Vagina (tissue), 2 donors: ENCODE results near the gene ANAPC4. TPM values are rescaled to one million over a fixed set of nuclear protein-coding genes. Genes with fewer than 3 reads are reported as not detected.
"Not testable (repeated sequence)": the region's sequence is repeated elsewhere in the genome, so short reads cannot be mapped to it uniquely, and the experiment has no call there.

Experiments
- DNase-seq, 2 donors: peaks; one replicate each; pipeline ENCODE4 v3.0.0-alpha.2; 2017; ENCODE audit errors: extremely low spot score in 2 of 2
- H3K27ac ChIP-seq: fragments of 200-600 bp; sonication (generic); one replicate; pipeline ENCODE4 v1.5.1; 2019
- H3K27me3 ChIP-seq: fragments of 200-600 bp; sonication (generic); one replicate; pipeline ENCODE4 v1.5.1; 2019
- H3K36me3 ChIP-seq, 2 donors: fragments of 200-600 bp; sonication (generic); one replicate each; pipeline ENCODE4 v1.5.1; 2017 to 2019
- H3K4me1 ChIP-seq: fragments of 200-600 bp; sonication (generic); one replicate; pipeline ENCODE4 v1.5.1; 2019
- H3K4me3 ChIP-seq, 2 donors: fragments of 200-600 bp; sonication (generic); 1 replicate in 1 of 2; 2 replicates in 1 of 2; pipeline ENCODE4 v1.5.1; 2016 to 2019
- H3K9me3 ChIP-seq: fragments of 200-600 bp; sonication (generic); one replicate; pipeline ENCODE4 v1.5.1; 2019
- POLR2A ChIP-seq, 2 donors: fragments of 450-650 bp; IDR thresholded peaks; one replicate each; pipeline ENCODE4 v1.6.1; 2017; ENCODE audit warnings: antibody characterized with exemption in 2 of 2, mild to moderate bottlenecking in 2 of 2, moderate library complexity in 2 of 2
- POLR2AphosphoS5 ChIP-seq, 2 donors: sonication (generic); formaldehyde crosslinking; IDR thresholded peaks; one replicate each; pipeline ENCODE4 v1.9.0; 2017; ENCODE audit warnings: antibody characterized with exemption in 2 of 2, mild to moderate bottlenecking in 2 of 2, low read depth in 1 of 2; ENCODE audit not compliant: insufficient read depth in 1 of 2
- intact Hi-C: fragments of 100-400 bp; cut with DNase I; formaldehyde crosslinking; loops from one replicate; pipeline ENCODE4 v1.15.1; 2023
- total RNA-seq: library from RNA; depleted of rRNA; stranded (reverse); fragments of >200 nt; gene quantifications from one replicate; pipeline ENCODE4 v1.2.3, GENCODE V29; 2016
- TF ChIP-seq, protein P1 (sequence below), 3 experiments: fragments of 450-650 bp in 2 of 3; fragments of 200-600 bp in 1 of 3; sonication (generic) in 1 of 3; IDR thresholded peaks; one replicate each; pipeline ENCODE4 v1.5.1; 2017 to 2019; ENCODE audit warnings: antibody characterized with exemption in 3 of 3, mild to moderate bottlenecking in 2 of 3, moderate library complexity in 2 of 3

ANAPC4 gene
- total RNA-seq, 1 donor from 2014 or later: 33.6 TPM

DNA sequence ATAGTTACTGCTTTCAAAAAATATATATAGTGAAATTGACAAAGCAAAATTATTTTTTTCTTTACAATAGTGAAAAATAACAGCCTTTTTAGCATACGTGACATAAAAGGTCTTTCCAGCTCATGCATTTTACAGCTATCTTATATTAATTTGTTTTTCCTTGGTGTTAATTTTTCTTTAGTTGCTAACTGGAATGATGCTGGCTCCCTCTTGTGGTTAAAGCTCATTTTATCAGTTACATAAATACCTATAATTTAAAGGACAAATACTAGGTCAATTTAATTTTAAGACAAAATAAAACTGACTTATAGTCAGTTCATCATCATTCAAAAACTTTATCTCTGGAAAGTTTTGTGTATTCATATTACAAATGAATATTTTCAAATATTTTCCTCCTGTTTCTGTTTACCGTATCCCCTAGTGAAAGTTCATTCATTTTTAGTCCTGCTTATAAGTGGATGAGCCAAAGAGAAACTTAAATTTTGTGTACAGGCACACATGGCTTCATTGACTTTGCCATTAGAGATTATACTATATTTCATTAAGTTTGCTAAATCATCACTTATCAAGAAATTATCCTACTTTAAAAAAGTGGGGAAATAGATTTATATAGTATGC, 9.9 kb upstream of the ANAPC4 start:
- TF ChIP-seq POLR2AphosphoS5 (IDR thresholded peaks at IDR 0.05; ENCODE audit: insufficient read depth in 1 of 2, low read depth in 1 of 2): no peak
- TF ChIP-seq, protein P1, sequence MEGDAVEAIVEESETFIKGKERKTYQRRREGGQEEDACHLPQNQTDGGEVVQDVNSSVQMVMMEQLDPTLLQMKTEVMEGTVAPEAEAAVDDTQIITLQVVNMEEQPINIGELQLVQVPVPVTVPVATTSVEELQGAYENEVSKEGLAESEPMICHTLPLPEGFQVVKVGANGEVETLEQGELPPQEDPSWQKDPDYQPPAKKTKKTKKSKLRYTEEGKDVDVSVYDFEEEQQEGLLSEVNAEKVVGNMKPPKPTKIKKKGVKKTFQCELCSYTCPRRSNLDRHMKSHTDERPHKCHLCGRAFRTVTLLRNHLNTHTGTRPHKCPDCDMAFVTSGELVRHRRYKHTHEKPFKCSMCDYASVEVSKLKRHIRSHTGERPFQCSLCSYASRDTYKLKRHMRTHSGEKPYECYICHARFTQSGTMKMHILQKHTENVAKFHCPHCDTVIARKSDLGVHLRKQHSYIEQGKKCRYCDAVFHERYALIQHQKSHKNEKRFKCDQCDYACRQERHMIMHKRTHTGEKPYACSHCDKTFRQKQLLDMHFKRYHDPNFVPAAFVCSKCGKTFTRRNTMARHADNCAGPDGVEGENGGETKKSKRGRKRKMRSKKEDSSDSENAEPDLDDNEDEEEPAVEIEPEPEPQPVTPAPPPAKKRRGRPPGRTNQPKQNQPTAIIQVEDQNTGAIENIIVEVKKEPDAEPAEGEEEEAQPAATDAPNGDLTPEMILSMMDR (IDR thresholded peaks at IDR 0.05): peak in 1 of 3 experiments; percentile 44
- no peak for DNase-seq
- H3K27me3 ChIP-seq: no peaks in the 10 kb centered on the region
- H3K4me1 ChIP-seq: no peaks in the 10 kb centered on the region
- intact Hi-C loops: no loop called here
- peaks cover 0 to 27% of the 10 kb centered on the region in 2 donors for H3K36me3 ChIP-seq
- H3K4me3 ChIP-seq: no peak overlapping the region
- H3K27ac ChIP-seq: no peak overlapping the region
- H3K9me3 ChIP-seq: no peaks in the 10 kb centered on the region

DNA sequence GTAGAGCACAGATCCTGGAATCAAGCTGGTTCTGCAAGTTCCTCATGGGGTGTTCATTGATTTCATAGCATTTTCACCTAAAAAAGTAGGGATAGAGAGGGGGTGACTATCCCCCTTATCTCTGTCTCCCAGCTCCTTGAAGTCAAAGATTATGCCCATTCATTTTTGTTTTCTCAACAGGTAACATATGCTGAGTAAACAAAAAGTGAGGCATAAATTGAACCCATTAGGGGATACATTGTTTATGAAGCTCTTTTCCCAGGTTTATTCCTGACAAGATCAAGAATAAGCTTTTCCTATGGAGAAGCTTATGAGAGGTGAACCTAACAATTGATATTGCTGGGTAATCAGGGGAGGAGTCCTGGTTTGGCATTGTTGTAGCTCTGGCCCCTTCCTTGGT, 9.2 kb upstream of the ANAPC4 start:
- Histone ChIP-seq H3K9me3 (no peaks in the 10 kb centered on the region), H3K27me3 (no peaks in the 10 kb centered on the region), H3K4me3 (no peak overlapping the region), H3K27ac (no peak overlapping the region), H3K4me1 (no peaks in the 10 kb centered on the region), H3K36me3 (peaks cover 0 to 23% of the 10 kb centered on the region in 2 donors)
- DNase-seq: no peak
- intact Hi-C loops: no loop called here
- TF ChIP-seq POLR2AphosphoS5 (IDR thresholded peaks at IDR 0.05; ENCODE audit: insufficient read depth in 1 of 2, low read depth in 1 of 2): no peak
- TF ChIP-seq, protein P1 (IDR thresholded peaks at IDR 0.05): no peak
- TF ChIP-seq POLR2A (IDR thresholded peaks at IDR 0.05): no peak

DNA sequence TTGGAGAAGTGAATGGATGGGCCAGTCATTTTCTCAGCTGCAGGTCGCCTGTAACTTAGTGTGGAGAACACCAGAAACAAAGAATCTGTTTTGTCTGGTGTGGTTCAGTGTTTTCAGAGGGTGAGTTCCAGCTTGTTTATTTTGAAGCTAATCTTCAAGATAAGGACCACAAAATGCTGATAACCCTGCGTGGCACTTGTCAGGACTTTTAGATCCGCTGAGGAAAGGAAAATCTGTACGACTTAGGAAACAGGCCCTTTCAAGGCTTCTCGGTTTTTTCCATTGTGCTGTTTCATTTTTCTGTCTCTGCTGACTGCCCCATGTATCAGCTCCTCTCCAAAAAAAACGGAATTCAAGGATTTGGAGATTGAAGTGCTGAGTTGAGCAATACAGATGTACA, 8.7 kb upstream of the ANAPC4 start:
- H3K9me3 ChIP-seq: no peaks in the 10 kb centered on the region
- intact Hi-C loops: no loop called here
- no peaks in the 10 kb centered on the region for H3K4me1 ChIP-seq
- no peak overlapping the region for H3K27ac ChIP-seq
- no peak overlapping the region for H3K4me3 ChIP-seq
- DNase-seq: no peak
- peaks cover 0 to 20% of the 10 kb centered on the region in 2 donors for H3K36me3 ChIP-seq
- H3K27me3 ChIP-seq: no peaks in the 10 kb centered on the region
- TF ChIP-seq, protein P1 (IDR thresholded peaks at IDR 0.05): no peak
- TF ChIP-seq POLR2AphosphoS5 (IDR thresholded peaks at IDR 0.05; ENCODE audit: insufficient read depth in 1 of 2, low read depth in 1 of 2): no peak
- TF ChIP-seq POLR2A (IDR thresholded peaks at IDR 0.05): no peak

DNA sequence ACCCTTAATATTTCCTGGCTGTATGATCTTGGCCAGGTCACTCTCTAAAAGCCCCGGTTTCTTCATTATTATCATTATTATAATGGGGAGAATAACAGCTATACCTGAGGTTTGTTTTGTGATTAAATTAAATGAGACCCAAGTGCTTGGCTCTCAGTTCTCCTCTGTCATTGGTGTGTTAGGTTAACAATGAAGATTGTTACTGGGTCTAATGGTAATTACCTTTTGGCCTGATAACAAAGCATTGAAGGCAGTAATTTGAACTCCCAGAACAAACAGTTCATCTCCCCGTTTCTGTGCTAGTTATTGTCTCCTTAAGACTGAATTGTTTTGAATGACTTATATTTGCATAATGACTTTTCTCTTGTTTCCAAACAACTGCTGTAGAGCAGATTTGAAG, 6.8 kb upstream of the ANAPC4 start:
- Histone ChIP-seq H3K27ac (no peak overlapping the region), H3K4me1 (no peaks in the 10 kb centered on the region), H3K27me3 (no peaks in the 10 kb centered on the region), H3K4me3 (no peak overlapping the region), H3K9me3 (no peaks in the 10 kb centered on the region), H3K36me3 (peaks cover 0 to 13% of the 10 kb centered on the region in 2 donors)
- intact Hi-C loops: no loop called here
- TF ChIP-seq, protein P1 (IDR thresholded peaks at IDR 0.05): no peak
- no peak for TF ChIP-seq POLR2A (IDR thresholded peaks at IDR 0.05)
- no peak for TF ChIP-seq POLR2AphosphoS5 (IDR thresholded peaks at IDR 0.05; ENCODE audit: insufficient read depth in 1 of 2, low read depth in 1 of 2)
- no peak for DNase-seq

DNA sequence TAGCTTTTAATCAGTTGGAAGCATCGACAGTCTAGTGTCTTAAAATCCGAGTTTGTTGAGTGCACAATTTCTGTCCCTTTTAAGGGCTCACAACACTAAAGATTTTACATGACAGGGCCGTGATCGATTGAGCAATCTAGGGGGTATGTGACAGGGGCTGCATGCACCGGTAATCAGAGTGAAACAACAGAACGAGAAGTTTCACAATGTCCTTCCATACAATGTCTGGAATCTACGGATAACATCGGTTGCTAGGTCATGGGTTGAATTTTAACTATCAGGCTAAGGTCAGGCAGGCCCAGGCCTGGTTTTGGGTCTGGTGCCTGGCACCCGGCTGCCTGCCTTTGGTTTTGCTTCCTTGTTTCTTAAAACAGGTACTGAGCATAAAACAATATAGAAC, 4.5 kb upstream of the ANAPC4 start:
- DNase-seq, H3K4me1 ChIP-seq, H3K27ac ChIP-seq, H3K27me3 ChIP-seq, intact Hi-C loops, H3K36me3 ChIP-seq, H3K4me3 ChIP-seq, H3K9me3 ChIP-seq: not testable (repeated sequence)
